OCI-LY7 (cell line): ENCODE results near the gene BTBD6.

Source experiments
- EZH2phosphoT487 ChIP-seq: fragments of 200-600 bp; sonication (generic); IDR thresholded peaks from 2 replicates; pipeline ENCODE4 v1.6.1; 2018; ENCODE audit warnings: low read depth, borderline replicate concordance, mild to moderate bottlenecking, mixed run types, antibody characterized with exemption, low read length, moderate library complexity, mixed read lengths
- TF ChIP-seq, protein P1 (sequence below): fragments of 200-600 bp; sonication (generic); conservative IDR thresholded peaks from 2 replicates; pipeline ENCODE4 v1.5.1; 2014; ENCODE audit warnings: mild to moderate bottlenecking, antibody characterized with exemption, low read length, moderate library complexity, mixed read lengths

- no peak for TF ChIP-seq EZH2phosphoT487
- TF ChIP-seq, protein P1, sequence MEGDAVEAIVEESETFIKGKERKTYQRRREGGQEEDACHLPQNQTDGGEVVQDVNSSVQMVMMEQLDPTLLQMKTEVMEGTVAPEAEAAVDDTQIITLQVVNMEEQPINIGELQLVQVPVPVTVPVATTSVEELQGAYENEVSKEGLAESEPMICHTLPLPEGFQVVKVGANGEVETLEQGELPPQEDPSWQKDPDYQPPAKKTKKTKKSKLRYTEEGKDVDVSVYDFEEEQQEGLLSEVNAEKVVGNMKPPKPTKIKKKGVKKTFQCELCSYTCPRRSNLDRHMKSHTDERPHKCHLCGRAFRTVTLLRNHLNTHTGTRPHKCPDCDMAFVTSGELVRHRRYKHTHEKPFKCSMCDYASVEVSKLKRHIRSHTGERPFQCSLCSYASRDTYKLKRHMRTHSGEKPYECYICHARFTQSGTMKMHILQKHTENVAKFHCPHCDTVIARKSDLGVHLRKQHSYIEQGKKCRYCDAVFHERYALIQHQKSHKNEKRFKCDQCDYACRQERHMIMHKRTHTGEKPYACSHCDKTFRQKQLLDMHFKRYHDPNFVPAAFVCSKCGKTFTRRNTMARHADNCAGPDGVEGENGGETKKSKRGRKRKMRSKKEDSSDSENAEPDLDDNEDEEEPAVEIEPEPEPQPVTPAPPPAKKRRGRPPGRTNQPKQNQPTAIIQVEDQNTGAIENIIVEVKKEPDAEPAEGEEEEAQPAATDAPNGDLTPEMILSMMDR = peak; percentile 58
Measured at GRCh38 chr14:105200074-105200473, 48.3 kb upstream of the BTBD6 start.
